ENCODE measurements around the gene CCDC70. TPM values are rescaled to one million over a fixed set of nuclear protein-coding genes. Genes with fewer than 3 reads are reported as not detected.

CCDC70 gene
- total and polyA plus RNA-seq, 2 of the 8 experiments (the other 6 are each of a cell fraction or from before 2014, with no cell fraction given), result not detected

- no peak for TF ChIP-seq CHD7 (IDR thresholded peaks at IDR 0.05; ENCODE audit: insufficient replicate concordance, low read length)
- no peak for TF ChIP-seq PHF8 (conservative IDR thresholded peaks at IDR 0.05; ENCODE audit: low read depth, low read length)
- TF ChIP-seq ATF2 (IDR thresholded peaks at IDR 0.05; ENCODE audit: low read length), result no peak
- no peak for TF ChIP-seq JUN (IDR thresholded peaks at IDR 0.05; ENCODE audit: low read depth, low read length)
Observed at GRCh38 chr13:51914137-51914493, 52.3 kb downstream of the CCDC70 start (continued).

Measured in H1 (cell line).